ENCODE measurements around the gene MAPK11.

DNA sequence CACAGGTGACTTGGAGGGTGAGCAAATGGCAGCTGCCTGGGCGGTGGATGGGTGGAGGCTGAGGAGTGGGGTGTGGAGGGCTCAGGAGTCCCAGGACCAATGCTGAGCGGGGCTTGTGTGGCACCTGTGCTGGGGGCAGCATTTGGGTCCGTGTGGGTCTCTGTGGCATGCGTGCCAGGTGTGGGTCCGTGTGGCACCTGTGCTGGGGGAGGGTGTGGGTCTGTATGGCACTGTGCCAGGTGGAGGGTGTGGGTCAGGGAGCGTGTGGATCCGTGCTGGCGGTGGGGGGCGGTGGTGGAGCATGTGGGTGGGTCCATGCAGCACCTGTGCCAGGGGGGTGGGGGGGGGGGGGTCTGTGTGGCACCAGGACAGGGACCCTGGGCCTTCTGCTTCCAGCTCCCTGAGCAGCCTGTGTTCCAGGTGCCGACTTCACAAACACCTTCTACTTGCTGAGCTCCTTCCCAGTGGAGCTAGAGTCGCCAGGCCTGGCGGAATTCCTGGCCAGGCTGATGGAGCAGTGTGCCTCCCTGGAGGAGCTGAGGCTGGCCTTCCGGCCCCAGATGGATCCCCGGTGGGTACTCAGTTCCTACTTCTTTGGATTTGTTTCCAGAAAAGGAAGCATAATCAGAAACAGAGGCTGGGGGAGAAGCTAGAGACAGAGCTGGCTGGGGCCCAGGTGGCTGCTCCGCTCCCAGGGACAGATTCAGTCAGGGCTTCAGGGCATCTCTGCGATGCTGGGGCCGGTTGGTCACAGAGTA lies 54.7 kb downstream of the MAPK11 start:
- TF ChIP-seq, protein P1, sequence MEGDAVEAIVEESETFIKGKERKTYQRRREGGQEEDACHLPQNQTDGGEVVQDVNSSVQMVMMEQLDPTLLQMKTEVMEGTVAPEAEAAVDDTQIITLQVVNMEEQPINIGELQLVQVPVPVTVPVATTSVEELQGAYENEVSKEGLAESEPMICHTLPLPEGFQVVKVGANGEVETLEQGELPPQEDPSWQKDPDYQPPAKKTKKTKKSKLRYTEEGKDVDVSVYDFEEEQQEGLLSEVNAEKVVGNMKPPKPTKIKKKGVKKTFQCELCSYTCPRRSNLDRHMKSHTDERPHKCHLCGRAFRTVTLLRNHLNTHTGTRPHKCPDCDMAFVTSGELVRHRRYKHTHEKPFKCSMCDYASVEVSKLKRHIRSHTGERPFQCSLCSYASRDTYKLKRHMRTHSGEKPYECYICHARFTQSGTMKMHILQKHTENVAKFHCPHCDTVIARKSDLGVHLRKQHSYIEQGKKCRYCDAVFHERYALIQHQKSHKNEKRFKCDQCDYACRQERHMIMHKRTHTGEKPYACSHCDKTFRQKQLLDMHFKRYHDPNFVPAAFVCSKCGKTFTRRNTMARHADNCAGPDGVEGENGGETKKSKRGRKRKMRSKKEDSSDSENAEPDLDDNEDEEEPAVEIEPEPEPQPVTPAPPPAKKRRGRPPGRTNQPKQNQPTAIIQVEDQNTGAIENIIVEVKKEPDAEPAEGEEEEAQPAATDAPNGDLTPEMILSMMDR (IDR thresholded peaks at IDR 0.05), result no peak
- no peak for TF ChIP-seq EZH2 (IDR thresholded peaks at IDR 0.05; ENCODE audit: borderline replicate concordance, insufficient read depth, low read depth, low read length, poor library complexity, severe bottlenecking)

All from B cell (primary cell).